ENCODE results near the gene DDTL.

Gene DDTL

DNA sequence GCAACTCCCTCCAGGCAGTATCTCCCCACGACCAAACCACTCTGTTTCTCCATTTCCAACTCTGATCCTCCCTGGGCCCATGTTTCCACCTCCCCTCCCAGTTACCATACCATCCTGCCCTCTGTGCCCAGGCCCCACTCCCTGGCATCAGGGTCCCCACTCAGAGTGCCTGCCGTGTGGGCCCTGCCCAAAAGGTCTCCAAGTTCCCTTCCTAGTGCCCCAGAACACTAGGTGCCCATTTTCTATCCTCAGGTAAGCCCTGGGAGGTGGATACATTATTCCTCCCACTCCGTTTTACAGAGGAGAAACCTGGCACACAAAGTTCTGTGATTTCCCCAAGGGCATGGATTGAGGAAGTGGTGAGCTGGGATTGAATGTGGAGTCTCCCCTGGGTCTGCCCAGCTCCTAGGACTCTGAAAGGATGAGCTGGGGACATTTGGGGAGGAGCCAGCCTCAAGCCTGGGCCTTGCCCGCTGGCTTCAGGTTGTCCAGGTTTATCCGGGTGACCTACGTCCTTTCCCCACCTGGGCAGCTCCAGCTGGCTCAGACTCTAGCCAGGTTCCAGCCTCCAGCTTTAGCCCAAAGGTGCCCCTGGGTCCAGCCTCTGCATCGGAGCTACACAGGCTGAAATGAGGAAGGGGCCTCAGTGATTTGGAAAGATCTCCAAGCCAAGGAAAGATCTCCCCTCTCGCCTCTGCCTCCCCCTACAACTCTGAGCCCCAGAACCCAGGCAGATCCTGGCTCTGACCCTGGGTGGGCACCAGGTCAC is 40.7 kb downstream of the DDTL start:
- no peak for DNase-seq

GRCh38 chr22:24008022-24008283 is 41.3 kb downstream of the DDTL start:
- DNase-seq = no peak

DNA sequence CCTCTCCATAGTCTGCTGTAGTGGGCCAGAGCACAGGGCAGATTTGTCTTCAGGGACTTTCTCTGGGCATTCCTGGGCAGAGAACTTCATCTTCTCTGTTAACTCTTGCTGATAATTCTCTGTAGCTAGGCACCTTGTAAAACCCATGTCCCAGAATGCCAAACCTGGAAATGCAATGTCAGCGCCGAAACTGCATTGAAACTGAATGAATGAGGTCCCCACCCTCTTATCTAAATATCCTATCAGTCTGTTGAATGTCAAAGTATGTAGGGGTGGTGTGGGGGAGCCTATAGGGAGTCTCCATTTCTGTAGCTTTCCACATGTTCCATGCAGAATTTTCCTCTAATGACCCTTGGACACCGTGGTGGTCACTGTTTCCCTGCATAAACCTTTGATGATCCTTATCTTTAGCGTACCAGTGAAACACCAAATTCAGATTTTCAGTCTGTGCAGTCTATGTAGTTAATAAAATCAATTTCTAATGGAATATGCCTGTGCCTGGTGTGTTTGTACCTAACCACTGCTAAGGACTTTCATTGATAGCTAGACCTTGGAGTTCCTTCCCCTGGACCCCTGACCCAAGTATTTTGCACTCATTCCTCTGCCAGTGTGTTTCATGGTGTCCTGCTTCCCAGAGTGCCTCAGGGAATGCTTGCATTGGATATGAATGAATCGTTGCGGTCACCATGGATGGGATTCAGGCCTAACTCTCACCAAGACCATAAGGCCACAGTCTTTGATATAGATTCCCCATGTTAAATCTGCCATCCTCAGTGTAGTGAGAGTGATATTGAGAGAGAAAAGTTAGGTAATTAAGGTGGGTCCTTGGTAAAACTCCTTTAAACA is 41.9 kb downstream of the DDTL start:
- no peak for DNase-seq

DNA sequence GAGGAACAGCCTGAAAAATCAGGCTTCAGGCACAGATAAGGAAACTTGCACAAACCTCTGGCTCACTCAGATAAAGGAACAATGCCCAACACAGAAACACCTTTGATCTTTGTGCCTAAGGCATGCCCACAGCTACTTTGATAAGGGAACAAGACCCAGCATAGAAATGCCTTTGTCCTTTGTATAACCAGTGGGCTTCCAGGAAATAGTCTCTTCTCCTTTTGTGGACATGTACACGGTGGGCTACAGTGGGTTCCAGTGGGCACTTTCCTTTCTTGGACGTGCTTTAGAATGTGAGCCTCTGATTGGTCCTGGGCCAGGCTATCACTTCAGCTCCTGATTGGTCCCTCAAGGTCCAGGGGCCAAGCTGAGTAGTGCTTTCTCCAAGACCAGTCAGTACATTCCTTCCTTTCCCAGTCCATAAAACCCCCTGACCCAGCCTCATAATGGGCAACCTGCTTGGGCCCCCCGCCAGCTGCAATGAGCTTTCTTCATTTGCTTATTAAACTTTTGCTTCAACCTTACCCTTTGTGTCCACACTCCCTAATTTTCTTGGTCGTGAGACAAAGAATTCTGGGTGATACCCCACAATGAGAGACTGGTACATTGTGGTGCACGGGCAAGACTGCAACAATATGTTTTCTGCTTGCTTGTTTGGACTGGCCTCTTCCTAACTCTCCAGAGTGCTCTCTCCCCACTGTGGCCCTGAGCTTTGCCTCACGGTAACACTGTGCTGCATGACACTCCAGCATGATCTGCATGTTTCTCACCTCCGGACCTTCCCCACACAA is 42.7 kb downstream of the DDTL start:
- DNase-seq = no peak

GRCh38 chr22:24010018-24010391 is 43.3 kb downstream of the DDTL start:
- no peak for DNase-seq

- DNase-seq = no peak
These were observed 45.0 kb downstream of the DDTL start for GRCh38 chr22:24011735-24012068.

DNA sequence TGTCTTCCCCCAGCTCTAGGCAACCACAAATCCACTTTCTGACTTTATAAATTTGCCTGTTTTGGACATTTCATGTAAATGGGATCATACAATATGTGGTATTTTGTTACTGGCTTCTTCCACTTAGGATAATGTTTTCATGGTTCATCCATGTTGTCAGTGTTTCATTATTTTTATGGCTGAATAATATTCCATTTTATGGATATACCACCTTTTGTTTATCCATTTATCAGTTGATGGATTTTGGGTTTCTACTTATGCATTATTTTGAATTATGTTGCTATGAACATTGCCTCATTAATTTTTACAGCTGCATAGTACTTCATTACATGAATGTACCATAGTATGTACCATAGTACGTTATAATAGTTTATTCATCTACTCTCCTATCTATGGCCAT is 49.5 kb downstream of the DDTL start:
- no peak for DNase-seq

GRCh38 chr22:24021304-24021703 is 54.6 kb downstream of the DDTL start:
- no peak for DNase-seq

Measured in T-helper 2 cell (primary cell).